ENCODE measurements around the gene RSU1. TPM values are rescaled to one million over a fixed set of nuclear protein-coding genes. Genes with fewer than 3 reads are reported as not detected.

Gene RSU1
- total RNA-seq, 6 donors from 2014 or later: 36.7 to 81.4 (median 48.0) TPM

DNA sequence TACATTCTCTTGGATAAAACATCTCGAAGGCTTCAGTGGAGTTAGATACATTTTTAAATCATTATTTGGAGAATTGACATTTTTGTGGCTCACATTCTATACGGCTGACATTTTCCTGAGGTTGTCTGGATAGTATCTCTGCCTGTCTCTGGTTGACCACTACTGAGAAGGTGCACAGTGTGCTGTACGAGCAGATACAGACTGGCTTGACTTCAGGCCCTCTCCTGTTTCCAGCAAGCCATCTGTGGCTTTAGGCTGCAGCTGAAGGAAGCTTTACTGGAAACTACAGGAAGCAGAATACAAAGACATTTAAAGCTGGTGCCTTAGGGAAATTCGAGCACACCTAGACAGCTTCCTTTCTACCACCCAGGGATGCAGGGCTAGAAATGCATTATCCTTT is 39.3 kb upstream of the RSU1 start:
- no peaks in the 10 kb centered on the region for H3K27me3 ChIP-seq
- no peaks in the 10 kb centered on the region for H3K4me1 ChIP-seq
- no peak overlapping the region for H3K27ac ChIP-seq
- no peaks in the 10 kb centered on the region for H3K36me3 ChIP-seq
- H3K9me3 ChIP-seq: no peaks in the 10 kb centered on the region
- WGBS, 2 donors: 56 to 57% methylated on average over 4 of the region's 4 CpGs
- H3K4me3 ChIP-seq: no peak overlapping the region
- DNase-seq (no peak), ATAC-seq (ENCODE audit: low FRiP score in 2 of 2) (no peak)
- TF ChIP-seq POLR2A (IDR thresholded peaks at IDR 0.05) (no peak), EP300 (IDR thresholded peaks at IDR 0.05) (no peak), POLR2AphosphoS5 (IDR thresholded peaks at IDR 0.05) (no peak)
- TF ChIP-seq, protein P1, sequence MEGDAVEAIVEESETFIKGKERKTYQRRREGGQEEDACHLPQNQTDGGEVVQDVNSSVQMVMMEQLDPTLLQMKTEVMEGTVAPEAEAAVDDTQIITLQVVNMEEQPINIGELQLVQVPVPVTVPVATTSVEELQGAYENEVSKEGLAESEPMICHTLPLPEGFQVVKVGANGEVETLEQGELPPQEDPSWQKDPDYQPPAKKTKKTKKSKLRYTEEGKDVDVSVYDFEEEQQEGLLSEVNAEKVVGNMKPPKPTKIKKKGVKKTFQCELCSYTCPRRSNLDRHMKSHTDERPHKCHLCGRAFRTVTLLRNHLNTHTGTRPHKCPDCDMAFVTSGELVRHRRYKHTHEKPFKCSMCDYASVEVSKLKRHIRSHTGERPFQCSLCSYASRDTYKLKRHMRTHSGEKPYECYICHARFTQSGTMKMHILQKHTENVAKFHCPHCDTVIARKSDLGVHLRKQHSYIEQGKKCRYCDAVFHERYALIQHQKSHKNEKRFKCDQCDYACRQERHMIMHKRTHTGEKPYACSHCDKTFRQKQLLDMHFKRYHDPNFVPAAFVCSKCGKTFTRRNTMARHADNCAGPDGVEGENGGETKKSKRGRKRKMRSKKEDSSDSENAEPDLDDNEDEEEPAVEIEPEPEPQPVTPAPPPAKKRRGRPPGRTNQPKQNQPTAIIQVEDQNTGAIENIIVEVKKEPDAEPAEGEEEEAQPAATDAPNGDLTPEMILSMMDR (IDR thresholded peaks at IDR 0.05): no peak

DNA sequence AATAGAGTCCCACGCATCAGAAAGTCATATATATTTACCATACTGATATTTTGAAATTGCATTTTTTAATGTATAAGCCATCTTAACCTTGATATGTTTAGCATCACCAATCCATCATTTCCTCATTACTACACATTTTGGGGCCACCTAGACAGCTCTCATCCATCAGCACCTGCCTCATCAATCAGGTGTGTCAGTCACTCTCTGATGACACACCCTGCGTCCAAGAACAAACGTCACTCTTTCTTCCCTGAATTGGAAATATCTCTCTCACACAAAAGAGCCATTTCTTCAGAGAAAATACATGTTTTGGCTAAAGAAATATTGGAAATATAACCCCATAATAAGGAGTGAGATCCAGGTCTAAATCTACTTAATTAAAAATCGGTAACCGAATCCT is 38.9 kb upstream of the RSU1 start:
- no peak overlapping the region for H3K4me3 ChIP-seq
- ATAC-seq (ENCODE audit: low FRiP score in 2 of 2) (no peak), DNase-seq (no peak)
- no peaks in the 10 kb centered on the region for H3K36me3 ChIP-seq
- TF ChIP-seq POLR2A (IDR thresholded peaks at IDR 0.05): no peak
- no peak for TF ChIP-seq POLR2AphosphoS5 (IDR thresholded peaks at IDR 0.05)
- TF ChIP-seq, protein P1 (IDR thresholded peaks at IDR 0.05): no peak
- no peak for TF ChIP-seq EP300 (IDR thresholded peaks at IDR 0.05)
- H3K27ac ChIP-seq: no peak overlapping the region
- no peaks in the 10 kb centered on the region for H3K4me1 ChIP-seq
- 88 to 90% methylated on average over 5 of the region's 5 CpGs for WGBS, 2 donors
- no peaks in the 10 kb centered on the region for H3K9me3 ChIP-seq
- no peaks in the 10 kb centered on the region for H3K27me3 ChIP-seq

DNA sequence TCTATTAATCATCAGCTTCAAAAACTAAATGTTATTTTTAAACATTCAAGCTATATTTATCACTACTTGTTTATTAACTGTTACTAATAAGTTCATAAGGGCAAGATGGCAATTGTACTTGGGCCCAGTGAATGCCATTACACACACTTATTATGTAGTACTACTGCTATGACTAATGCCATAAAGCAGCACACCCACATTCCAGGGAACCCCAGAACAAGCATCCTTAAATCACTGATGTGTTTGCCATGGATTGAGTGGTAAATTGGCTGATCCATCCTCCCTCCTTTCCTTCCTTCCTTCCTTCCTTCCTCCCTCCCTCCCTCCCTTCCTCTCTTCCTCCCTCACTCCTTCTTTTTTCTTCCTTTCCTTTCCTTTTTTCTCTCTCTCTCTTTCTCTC is 37.4 kb upstream of the RSU1 start:
- DNase-seq (no peak), ATAC-seq (ENCODE audit: low FRiP score in 2 of 2) (no peak)
- Histone ChIP-seq H3K4me3 (no peak overlapping the region), H3K27ac (no peak overlapping the region), H3K4me1 (no peaks in the 10 kb centered on the region), H3K27me3 (no peaks in the 10 kb centered on the region), H3K9me3 (no peaks in the 10 kb centered on the region), H3K36me3 (no peaks in the 10 kb centered on the region)
- TF ChIP-seq EP300 (IDR thresholded peaks at IDR 0.05) (no peak), POLR2AphosphoS5 (IDR thresholded peaks at IDR 0.05) (no peak), POLR2A (IDR thresholded peaks at IDR 0.05) (no peak)
- TF ChIP-seq, protein P1 (IDR thresholded peaks at IDR 0.05): no peak

DNA sequence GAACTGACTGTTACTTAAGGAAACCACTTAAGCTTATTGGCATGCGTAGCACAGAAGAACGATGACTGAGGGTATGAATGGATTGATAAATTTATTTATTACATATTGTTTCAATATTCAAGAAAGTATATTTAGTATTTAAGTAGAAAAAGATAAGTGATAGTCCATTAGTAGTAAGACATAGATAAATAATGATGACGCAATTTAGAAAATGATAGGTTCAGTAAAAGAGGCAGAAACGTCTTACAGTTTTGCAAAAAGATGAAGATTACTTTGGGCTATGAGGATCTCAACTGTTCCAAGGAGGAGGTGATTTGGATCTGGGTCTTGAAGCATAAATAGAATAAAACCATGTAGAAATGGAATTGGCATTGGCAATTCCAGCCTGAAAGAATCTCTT is 36.6 kb upstream of the RSU1 start:
- TF ChIP-seq POLR2A (IDR thresholded peaks at IDR 0.05): no peak
- no peak for TF ChIP-seq POLR2AphosphoS5 (IDR thresholded peaks at IDR 0.05)
- TF ChIP-seq EP300 (IDR thresholded peaks at IDR 0.05): no peak
- TF ChIP-seq, protein P1 (IDR thresholded peaks at IDR 0.05): no peak
- no peaks in the 10 kb centered on the region for H3K27me3 ChIP-seq
- no peaks in the 10 kb centered on the region for H3K9me3 ChIP-seq
- DNase-seq (no peak), ATAC-seq (ENCODE audit: low FRiP score in 2 of 2) (no peak)
- H3K27ac ChIP-seq: no peak overlapping the region
- no peak overlapping the region for H3K4me3 ChIP-seq
- no peaks in the 10 kb centered on the region for H3K4me1 ChIP-seq
- 84 to 88% methylated on average over 4 of the region's 4 CpGs for WGBS, 2 donors
- H3K36me3 ChIP-seq: no peaks in the 10 kb centered on the region

DNA sequence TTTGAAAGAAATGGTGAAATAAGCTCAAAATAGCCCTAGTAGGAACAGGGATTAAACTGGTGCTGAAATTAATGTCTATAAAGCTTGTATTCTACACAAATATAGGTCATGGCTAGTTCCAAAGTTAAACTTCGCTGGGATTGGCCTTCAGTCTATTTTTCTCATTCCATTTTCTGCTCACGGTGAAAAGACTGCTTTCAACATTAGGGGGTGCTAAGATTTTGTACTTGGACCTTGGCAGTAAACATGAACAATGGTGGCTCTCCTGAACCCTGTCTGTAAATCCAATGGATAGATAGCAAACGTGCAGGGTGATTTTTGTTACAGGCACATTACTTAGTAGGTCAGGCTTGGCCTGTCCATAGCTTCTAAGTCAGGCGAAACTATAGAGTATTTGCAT is 36.0 kb upstream of the RSU1 start:
- TF ChIP-seq POLR2AphosphoS5 (IDR thresholded peaks at IDR 0.05): no peak
- TF ChIP-seq, protein P1 (IDR thresholded peaks at IDR 0.05): peak in 3 of 6 experiments; percentile 12 to 25 (median 15)
- H3K9me3 ChIP-seq: no peaks in the 10 kb centered on the region
- H3K27me3 ChIP-seq: no peaks in the 10 kb centered on the region
- no peak overlapping the region for H3K27ac ChIP-seq
- no peaks in the 10 kb centered on the region for H3K36me3 ChIP-seq
- ATAC-seq (ENCODE audit: low FRiP score in 2 of 2) (no peak), DNase-seq (no peak)
- WGBS, 2 donors: 56 to 60% methylated on average over 4 of the region's 4 CpGs
- H3K4me3 ChIP-seq: no peak overlapping the region
- no peaks in the 10 kb centered on the region for H3K4me1 ChIP-seq
